Left colon (tissue), 2 donors: ENCODE measurements around the gene SNCB. TPM values are rescaled to one million over a fixed set of nuclear protein-coding genes. Genes with fewer than 3 reads are reported as not detected.
A peak's percentile ranks its signal among the peaks of the same experiment; 100 is the strongest.

Experiments
- ATAC-seq: fragments of 200-7000 bp; cut with Tn5 transposase; one replicate; pipeline ENCODE4 v1.9.1; 2020; ENCODE audit warnings: mild to moderate bottlenecking, moderate library complexity
- DNase-seq, 2 donors: peaks; one replicate each; pipeline ENCODE4 v3.0.0-alpha.2; 2020
- intact Hi-C, 2 donors: fragments of 100-400 bp; cut with DNase I in 1 of 2; cut with micrococcal nuclease in 1 of 2; formaldehyde crosslinking; loops; one replicate each; pipeline versions ENCODE4 v1.11.2 to v1.14.0; 2022; cut with DNase I, micrococcal nuclease
- total RNA-seq, 2 donors: library from RNA; stranded (reverse); fragmentation: NEBNext Ultra II Directional; extraction: Animal tissue kit (Norgen Biotek cat#: 25700); gene quantifications; one replicate each; pipeline ENCODE4 v1.2.1, GENCODE V29; 2021
- donor health status: DM: no; HTN: no; CAD: no.
- donor health status: DM: yes; HTN: yes; CAD: no.

SNCB gene
- total RNA-seq, 2 donors from 2014 or later, result not detected

GRCh38 chr5:176647843-176648473, 17.6 kb upstream of the SNCB start:
- ATAC-seq (peak; percentile 22), DNase-seq (peak; percentile 69 to 87)
- intact Hi-C loops, result loop anchor here in 1 of 2 donors (10.0 kb wide), 1 partner anchor 233 kb away; the partner anchor contains the start of gene CLTB

GRCh38 chr5:176647030-176647842, 16.9 kb upstream of the SNCB start, which contains the start of gene TSPAN17:
TSS of gene TSPAN17 (plus strand) at chr5:176647484. CDS start at chr5:176647616, 132 bp downstream.
- intact Hi-C loops, result loop anchor here in 1 of 2 donors (10.0 kb wide), 1 partner anchor 232 kb away; the partner anchor contains the start of gene CLTB
- peak; percentile 100 for DNase-seq
- ATAC-seq, result peak; percentile 95

GRCh38 chr5:176646707-176647029, 16.3 kb upstream of the SNCB start:
- ATAC-seq (no peak), DNase-seq (no peak)
- intact Hi-C loops, result loop anchor here in 1 of 2 donors (10.0 kb wide), 1 partner anchor 232 kb away; the partner anchor contains the start of gene CLTB

GRCh38 chr5:176646049-176646706, 15.8 kb upstream of the SNCB start:
- DNase-seq, result no peak
- no peak for ATAC-seq
- intact Hi-C loops, result loop anchor here in 1 of 2 donors (10.0 kb wide), 1 partner anchor 231 kb away; the partner anchor contains the start of gene CLTB

GRCh38 chr5:176644878-176645670, 14.7 kb upstream of the SNCB start:
- no peak for DNase-seq
- no peak for ATAC-seq
- intact Hi-C loops, result loop anchor here in 1 of 2 donors (10.0 kb wide), 1 partner anchor 230 kb away; the partner anchor contains the start of gene CLTB

- ATAC-seq, result no peak
Observed at GRCh38 chr5:176644294-176644693, 14.0 kb upstream of the SNCB start.

GRCh38 chr5:176643491-176644219, 13.3 kb upstream of the SNCB start:
- intact Hi-C loops, result loop anchor here in 1 of 2 donors (10.0 kb wide), 1 partner anchor 229 kb away; the partner anchor contains the start of gene CLTB
- ATAC-seq (no peak), DNase-seq (no peak)

More at GRCh38 chr5:176644294-176644693, 14.0 kb upstream of the SNCB start:
- intact Hi-C loops, result loop anchor here in 1 of 2 donors (10.0 kb wide), 1 partner anchor 229 kb away; the partner anchor contains the start of gene CLTB
- DNase-seq, result no peak

GRCh38 chr5:176642675-176643490, 12.5 kb upstream of the SNCB start:
- intact Hi-C loops, result loop anchor here in 1 of 2 donors (10.0 kb wide), 1 partner anchor 228 kb away; the partner anchor contains the start of gene CLTB
- ATAC-seq (no peak), DNase-seq (no peak)

GRCh38 chr5:176640616-176641015, 10.3 kb upstream of the SNCB start:
- DNase-seq, result no peak
- ATAC-seq, result no peak
- intact Hi-C loops, result loop anchor here in 1 of 2 donors (10.0 kb wide), 1 partner anchor 226 kb away; the partner anchor contains the start of gene CLTB

- ATAC-seq (no peak), DNase-seq (peak in 1 of 2 donors; percentile 45)
- intact Hi-C loops, result loop anchor here in 1 of 2 donors (10.0 kb wide), 1 partner anchor 225 kb away; the partner anchor contains the start of gene CLTB
Observed at GRCh38 chr5:176639981-176640380, 9.6 kb upstream of the SNCB start.

- no peak for ATAC-seq
- DNase-seq, result no peak
- intact Hi-C loops, result no loop called here
Observed at GRCh38 chr5:176639208-176639607, 8.9 kb upstream of the SNCB start.

GRCh38 chr5:176638437-176638836, 8.1 kb upstream of the SNCB start:
- intact Hi-C loops, result no loop called here
- DNase-seq (no peak), ATAC-seq (no peak)

GRCh38 chr5:176637556-176637955, 7.2 kb upstream of the SNCB start:
- intact Hi-C loops, result no loop called here
- DNase-seq, result no peak
- ATAC-seq, result no peak

GRCh38 chr5:176636426-176636825, 6.1 kb upstream of the SNCB start:
- ATAC-seq (no peak), DNase-seq (no peak)
- intact Hi-C loops, result no loop called here

- intact Hi-C loops, result no loop called here
- ATAC-seq (no peak), DNase-seq (no peak)
Observed at GRCh38 chr5:176633598-176633997, 3.3 kb upstream of the SNCB start.

- DNase-seq, result no peak
- ATAC-seq, result peak; percentile 49
- intact Hi-C loops, result no loop called here
Observed at GRCh38 chr5:176632745-176633144, 2.4 kb upstream of the SNCB start.
